ENCODE measurements around the gene SDCBP2.

The SDCBP2 gene

GRCh38 chr20:1293641-1294379, 35.1 kb downstream of the SDCBP2 start:
- no peak for DNase-seq

- DNase-seq, result no peak
These were observed 36.3 kb downstream of the SDCBP2 start for GRCh38 chr20:1292620-1293019.

GRCh38 chr20:1291191-1291741, 37.7 kb downstream of the SDCBP2 start:
- no peak for DNase-seq

GRCh38 chr20:1287787-1288569, 41.0 kb downstream of the SDCBP2 start:
- no peak for DNase-seq

GRCh38 chr20:1287306-1287705, 41.6 kb downstream of the SDCBP2 start:
- DNase-seq, result no peak

- DNase-seq, result peak; percentile 16 to 49
These were observed 42.5 kb downstream of the SDCBP2 start for GRCh38 chr20:1286267-1287024.

GRCh38 chr20:1283522-1284510, 45.1 kb downstream of the SDCBP2 start:
- no peak for DNase-seq

- DNase-seq, result no peak
These were observed 46.0 kb downstream of the SDCBP2 start for GRCh38 chr20:1282966-1283365.

GRCh38 chr20:1281279-1282057, 47.5 kb downstream of the SDCBP2 start:
- no peak for DNase-seq

GRCh38 chr20:1280195-1281102, 48.5 kb downstream of the SDCBP2 start:
- no peak for DNase-seq

- no peak for DNase-seq
These were observed 49.9 kb downstream of the SDCBP2 start for GRCh38 chr20:1278993-1279392.

- DNase-seq, result no peak
These were observed 51.2 kb downstream of the SDCBP2 start for GRCh38 chr20:1277529-1278322.

GRCh38 chr20:1275919-1276318, 53.0 kb downstream of the SDCBP2 start:
- no peak for DNase-seq

- no peak for DNase-seq
These were observed 54.2 kb downstream of the SDCBP2 start for GRCh38 chr20:1274485-1275311.

GRCh38 chr20:1273366-1273765, 55.6 kb downstream of the SDCBP2 start:
- DNase-seq, result no peak

GRCh38 chr20:1272368-1273100, 56.4 kb downstream of the SDCBP2 start:
- DNase-seq, result no peak

GRCh38 chr20:1269850-1270249, 59.1 kb downstream of the SDCBP2 start:
- DNase-seq, result no peak

Data from CD4-positive, alpha-beta T cell treated with Interleukin-1 beta for 1 hour (primary cell).